Parathyroid adenoma (tissue), 2 donors: ENCODE measurements around the gene CHST3.

Source experiments
- H2AFZ ChIP-seq: fragments of 300-600 bp; sonication (generic); one replicate; pipeline ENCODE4 v1.7.0; 2017; ENCODE audit warnings: antibody characterized with exemption, mild to moderate bottlenecking
- H3K27ac ChIP-seq: fragments of 300-600 bp; sonication (generic); one replicate; pipeline ENCODE4 v1.7.0; 2017
- H3K27me3 ChIP-seq: fragments of 300-600 bp; sonication (generic); one replicate; pipeline ENCODE4 v1.7.0; 2017; ENCODE audit warnings: low read length; ENCODE audit not compliant: control insufficient read depth, insufficient read depth
- H3K36me3 ChIP-seq: fragments of 300-600 bp; sonication (generic); one replicate; pipeline ENCODE4 v1.7.0; 2017; ENCODE audit warnings: low read length; ENCODE audit not compliant: control insufficient read depth, insufficient read depth
- H3K4me1 ChIP-seq: fragments of 300-600 bp; sonication (generic); one replicate; pipeline ENCODE4 v1.7.0; 2017; ENCODE audit warnings: control low read depth
- H3K4me2 ChIP-seq: fragments of 300-600 bp; sonication (generic); one replicate; pipeline ENCODE4 v1.7.0; 2017; ENCODE audit warnings: low read length
- H3K4me3 ChIP-seq: fragments of 300-600 bp; sonication (generic); one replicate; pipeline ENCODE4 v1.7.0; 2017; ENCODE audit warnings: low read depth, low read length
- H3K79me2 ChIP-seq: fragments of 300-600 bp; sonication (generic); one replicate; pipeline ENCODE4 v1.7.0; 2017; ENCODE audit warnings: control low read depth
- H3K9ac ChIP-seq: fragments of 300-600 bp; sonication (generic); one replicate; pipeline ENCODE4 v1.7.0; 2017; ENCODE audit warnings: mild to moderate bottlenecking
- H3K9me3 ChIP-seq: fragments of 300-600 bp; sonication (generic); one replicate; pipeline ENCODE4 v1.7.0; 2017; ENCODE audit warnings: low read length; ENCODE audit not compliant: control insufficient read depth
- CTCF ChIP-seq: fragments of 300-600 bp; sonication (generic); IDR thresholded peaks from one replicate; pipeline ENCODE4 v1.7.0; 2017; ENCODE audit warnings: antibody characterized with exemption, mild to moderate bottlenecking
- donor health status: primary hyperparathyroidism.

CHST3 gene

GRCh38 chr10:71996592-71997371, 32.6 kb downstream of the CHST3 start:
- H3K9ac ChIP-seq: no peak overlapping the region
- no peak overlapping the region for H3K4me2 ChIP-seq
- no peak overlapping the region for H3K4me3 ChIP-seq
- TF ChIP-seq CTCF: no peak
- no peaks in the 10 kb centered on the region for H3K79me2 ChIP-seq
- no peak overlapping the region for H3K27ac ChIP-seq
- no peaks in the 10 kb centered on the region for H3K27me3 ChIP-seq
- H3K9me3 ChIP-seq: no peaks in the 10 kb centered on the region
- H3K36me3 ChIP-seq: no peaks in the 10 kb centered on the region
- H2AFZ ChIP-seq: no peak overlapping the region
- no peaks in the 10 kb centered on the region for H3K4me1 ChIP-seq

DNA sequence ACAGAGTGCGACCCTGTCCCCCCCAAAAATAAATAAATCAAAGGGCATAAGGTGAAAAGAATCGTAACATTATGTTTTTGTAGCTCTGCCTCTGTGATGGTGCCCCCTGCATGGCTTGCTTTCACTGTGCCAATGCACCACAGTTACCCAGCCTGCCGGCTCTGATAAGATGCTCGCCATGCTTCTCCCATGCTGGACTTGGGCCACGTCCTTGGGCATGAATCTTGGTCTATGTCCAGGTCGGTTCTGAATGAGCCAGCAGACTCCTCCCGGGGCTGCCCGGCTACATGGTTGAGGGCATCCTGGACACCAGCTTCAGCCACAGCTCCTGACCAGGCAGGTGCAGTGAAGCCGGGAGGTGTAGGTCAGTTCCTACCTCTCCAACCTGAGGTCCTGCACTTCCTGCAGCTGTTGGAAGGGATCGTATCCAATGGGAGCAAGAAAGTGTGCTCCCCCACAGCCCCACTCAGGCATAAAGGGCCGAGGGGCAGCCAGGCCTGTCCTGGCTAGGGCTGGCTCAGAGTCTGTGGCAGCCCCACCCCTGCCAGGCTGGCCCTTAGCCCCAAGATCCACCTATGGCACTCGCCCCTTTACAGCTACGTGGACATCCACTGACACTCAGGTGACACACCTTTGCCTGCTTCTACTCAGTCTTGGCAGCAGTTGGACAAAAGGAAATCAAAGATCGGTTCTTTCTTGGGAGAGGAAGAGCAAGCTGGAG, 34.1 kb downstream of the CHST3 start:
- Histone ChIP-seq H3K36me3 (no peaks in the 10 kb centered on the region), H3K79me2 (no peaks in the 10 kb centered on the region), H3K9me3 (no peaks in the 10 kb centered on the region), H3K27me3 (no peaks in the 10 kb centered on the region), H3K9ac (no peak overlapping the region), H3K4me3 (no peak overlapping the region), H2AFZ (no peak overlapping the region), H3K27ac (peak overlapping the region; percentile 34), H3K4me1 (no peaks in the 10 kb centered on the region), H3K4me2 (no peak overlapping the region)
- TF ChIP-seq CTCF: no peak

- Histone ChIP-seq H3K9ac (no peak overlapping the region), H3K4me2 (no peak overlapping the region), H3K4me3 (no peak overlapping the region), H3K36me3 (no peaks in the 10 kb centered on the region), H3K27me3 (no peaks in the 10 kb centered on the region), H3K79me2 (no peaks in the 10 kb centered on the region), H2AFZ (no peak overlapping the region), H3K27ac (peak overlapping the region; percentile 34), H3K9me3 (no peaks in the 10 kb centered on the region), H3K4me1 (no peaks in the 10 kb centered on the region)
- no peak for TF ChIP-seq CTCF
Observed at GRCh38 chr10:71998840-71999194, 34.6 kb downstream of the CHST3 start.

GRCh38 chr10:71999360-72000072, 35.3 kb downstream of the CHST3 start:
- no peak overlapping the region for H3K4me2 ChIP-seq
- H3K9ac ChIP-seq: no peak overlapping the region
- no peak overlapping the region for H2AFZ ChIP-seq
- peak overlapping the region; percentile 34 for H3K27ac ChIP-seq
- H3K4me3 ChIP-seq: no peak overlapping the region
- H3K9me3 ChIP-seq: no peaks in the 10 kb centered on the region
- H3K4me1 ChIP-seq: no peaks in the 10 kb centered on the region
- no peaks in the 10 kb centered on the region for H3K36me3 ChIP-seq
- H3K79me2 ChIP-seq: no peaks in the 10 kb centered on the region
- no peaks in the 10 kb centered on the region for H3K27me3 ChIP-seq
- TF ChIP-seq CTCF: no peak
